GM19468 (cell line): ENCODE measurements around the gene MAP4K4.

Source experiments
- ATAC-seq: cut with Tn5 transposase; IDR thresholded peaks from one replicate; pipeline ENCODE4 v1.9.1; 2021; ENCODE audit warnings: mild to moderate bottlenecking, moderate library complexity, moderate number of reproducible peaks; ENCODE audit not compliant: unreplicated experiment; ENCODE audit errors: extremely low read depth

The MAP4K4 gene

GRCh38 chr2:101806701-101807100 is 109.2 kb downstream of the MAP4K4 start:
- ATAC-seq = no peak

DNA sequence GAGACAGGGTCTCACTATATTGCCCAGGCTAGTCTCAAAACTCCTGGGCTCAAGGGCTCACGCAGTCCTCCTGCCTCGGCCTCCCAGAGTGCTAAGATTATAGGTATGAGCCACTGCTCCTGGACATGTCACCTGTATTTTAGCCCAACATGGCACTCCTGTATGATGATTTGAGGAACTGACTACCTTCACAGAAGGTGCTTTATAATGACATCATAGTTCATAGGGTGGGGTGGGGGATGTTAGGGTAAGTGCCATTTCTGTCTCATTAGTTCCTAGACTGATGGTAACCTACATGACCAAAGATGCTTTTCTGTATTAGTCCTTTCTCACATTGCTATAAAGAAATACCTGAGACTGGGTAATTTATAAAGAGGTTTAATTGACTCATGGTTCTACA is 109.7 kb downstream of the MAP4K4 start:
- no peak for ATAC-seq

DNA sequence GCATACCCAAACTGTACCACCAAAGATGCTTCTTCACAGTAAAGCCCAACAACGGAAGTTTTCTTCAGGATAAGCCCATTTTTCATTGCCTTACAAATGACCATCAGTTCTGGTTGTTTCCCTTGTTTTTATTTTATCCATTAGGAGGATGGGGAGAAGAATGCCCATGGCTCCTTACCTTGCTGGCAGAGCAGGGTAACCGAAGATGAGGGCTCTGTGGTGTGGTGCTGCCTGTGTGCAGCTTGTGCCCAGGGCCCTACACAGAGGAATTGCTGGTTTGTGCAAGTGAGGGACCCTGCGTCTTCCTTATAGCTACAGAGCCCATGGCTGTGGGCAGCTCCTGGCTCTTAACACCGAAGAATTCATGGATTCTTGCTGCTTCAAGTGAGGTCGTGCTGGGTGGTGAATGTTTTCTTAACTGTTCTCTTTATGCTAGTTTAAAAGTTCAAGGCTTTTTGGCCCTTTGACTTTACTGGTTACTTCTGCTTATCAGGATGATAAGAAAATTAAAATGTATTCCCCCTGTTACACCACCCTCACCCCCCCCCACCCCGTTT is 110.6 kb downstream of the MAP4K4 start:
- ATAC-seq = no peak

GRCh38 chr2:101809698-101810097 is 112.2 kb downstream of the MAP4K4 start:
- ATAC-seq = no peak

DNA sequence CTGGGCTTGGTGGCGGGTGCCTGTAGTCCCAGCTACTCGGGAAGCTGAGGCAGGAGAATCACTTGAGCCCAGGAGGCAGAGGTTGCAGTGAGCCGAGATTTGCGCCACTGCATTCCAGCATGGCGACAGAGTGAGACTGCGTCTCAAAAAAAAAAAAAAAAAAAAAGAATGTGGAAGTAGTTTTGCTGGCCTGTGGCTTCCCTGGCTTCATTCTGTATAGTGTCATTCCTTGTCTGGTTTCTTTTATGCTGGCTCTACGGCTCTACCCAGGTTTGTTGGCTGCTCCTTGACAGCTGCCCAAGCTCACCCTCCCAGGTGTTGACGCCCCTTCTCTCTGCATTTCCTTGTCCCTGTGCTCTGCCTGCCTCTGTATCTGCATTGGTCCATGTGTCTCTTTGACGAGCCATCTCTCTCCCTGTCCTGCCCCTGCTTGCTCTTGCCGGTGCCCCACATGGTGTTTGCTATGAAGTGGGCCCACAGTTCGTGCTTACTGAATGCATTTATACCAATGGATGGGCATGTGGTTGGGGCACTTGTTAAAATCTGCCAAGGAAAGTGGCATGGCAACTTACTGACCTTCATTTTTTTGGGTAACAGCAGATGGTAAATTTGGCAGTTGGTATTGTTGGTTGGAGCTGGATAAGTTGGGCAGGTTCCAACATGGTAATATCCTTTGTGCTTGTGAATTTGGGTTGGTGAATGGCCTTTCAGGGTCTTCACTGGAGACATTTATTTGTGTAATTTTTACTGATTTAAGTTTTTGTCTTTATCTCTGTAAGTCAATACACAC is 113.9 kb downstream of the MAP4K4 start:
- no peak for ATAC-seq

DNA sequence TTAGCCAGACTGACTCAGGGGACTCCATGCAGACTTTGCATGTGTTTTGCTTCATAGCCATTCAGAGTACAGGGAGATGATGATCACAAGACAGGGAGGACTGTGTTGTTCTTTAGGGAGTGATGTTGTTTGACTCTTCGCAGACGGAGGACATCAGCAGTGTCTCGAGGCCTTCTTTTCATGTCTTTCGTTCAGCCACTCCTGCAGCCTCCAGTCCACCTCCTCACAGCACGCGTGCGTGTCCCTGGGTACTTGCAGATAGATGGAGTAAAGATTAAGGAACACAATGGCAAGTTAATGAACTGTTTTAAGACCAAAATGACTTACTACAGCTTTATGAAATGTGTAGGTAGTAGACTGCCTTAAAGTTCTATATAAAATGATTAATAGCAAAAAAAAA is 114.7 kb downstream of the MAP4K4 start:
- no peak for ATAC-seq

- no peak for ATAC-seq
Measured at GRCh38 chr2:101814752-101815151, 117.2 kb downstream of the MAP4K4 start.

- ATAC-seq = no peak
Measured at GRCh38 chr2:101815154-101815553, 117.6 kb downstream of the MAP4K4 start.

DNA sequence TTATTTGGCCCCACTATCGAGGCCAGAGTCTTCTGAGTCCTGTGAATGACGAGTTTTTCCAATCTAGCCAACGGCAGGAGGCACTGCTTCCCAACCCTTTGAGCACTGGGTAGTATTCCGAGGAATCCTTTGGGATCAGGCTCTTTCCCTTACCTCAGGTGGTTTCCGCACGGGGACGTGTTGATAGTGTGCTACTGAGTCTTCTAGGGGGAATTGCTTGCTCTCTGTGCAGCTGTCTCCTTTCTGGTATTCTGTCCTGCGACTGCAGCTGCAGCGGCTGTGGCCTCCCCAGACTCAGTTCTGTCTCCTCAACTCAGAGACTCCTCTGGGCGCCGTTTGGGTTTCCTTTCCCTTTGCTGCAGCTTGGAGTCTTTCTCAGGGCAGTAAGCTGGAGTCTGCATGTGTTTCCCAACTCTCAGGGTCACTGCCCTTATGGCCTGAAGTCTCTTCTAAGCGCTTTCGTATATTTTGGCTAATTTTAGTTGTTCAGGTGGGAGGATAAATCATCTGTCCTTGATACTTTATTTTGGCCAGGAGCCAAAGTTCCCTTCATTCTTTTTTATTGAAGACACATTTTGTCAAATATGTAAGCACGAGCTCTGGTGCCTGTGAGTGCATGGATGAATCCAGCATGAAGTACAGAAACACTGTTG is 118.4 kb downstream of the MAP4K4 start:
- no peak for ATAC-seq

DNA sequence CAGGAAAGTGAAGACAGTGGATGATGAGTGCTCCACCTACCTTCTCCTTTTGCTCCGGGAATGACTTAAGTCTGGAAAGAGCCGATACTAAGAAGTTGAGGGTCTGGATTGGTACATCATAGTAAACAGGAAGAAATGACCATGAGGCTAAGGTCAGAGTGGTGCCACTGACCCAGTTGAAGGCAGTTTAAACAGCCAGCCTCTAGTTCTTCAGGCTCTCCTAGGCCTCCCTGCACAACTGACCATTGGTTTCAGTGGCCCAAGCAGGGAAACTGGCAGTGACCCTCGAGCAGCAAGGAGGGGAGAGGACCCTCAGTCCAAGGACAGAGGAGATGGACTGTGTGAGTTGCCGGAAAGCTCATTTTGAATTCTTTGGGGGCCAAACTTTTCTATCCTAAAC is 119.1 kb downstream of the MAP4K4 start:
- no peak for ATAC-seq

DNA sequence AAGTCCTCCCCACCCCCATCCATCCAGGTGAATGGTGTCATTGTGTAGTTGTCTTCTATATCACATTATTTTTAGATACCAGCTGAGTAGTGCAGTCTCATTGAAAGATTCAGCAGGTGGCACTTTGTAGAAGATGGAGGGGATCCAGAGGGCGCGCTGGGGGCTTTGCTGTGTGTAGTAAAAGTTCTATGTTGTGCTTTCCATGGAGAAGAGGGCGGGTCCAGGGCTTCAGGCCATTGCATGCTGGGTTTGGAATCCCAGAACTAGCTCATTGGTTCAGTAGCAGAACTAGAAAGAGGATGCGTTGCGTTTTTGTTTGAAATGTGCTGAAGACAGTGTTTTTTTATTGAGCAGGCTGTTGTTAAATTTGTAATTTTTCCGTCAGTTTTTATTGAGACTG is 120.0 kb downstream of the MAP4K4 start:
- ATAC-seq = no peak

DNA sequence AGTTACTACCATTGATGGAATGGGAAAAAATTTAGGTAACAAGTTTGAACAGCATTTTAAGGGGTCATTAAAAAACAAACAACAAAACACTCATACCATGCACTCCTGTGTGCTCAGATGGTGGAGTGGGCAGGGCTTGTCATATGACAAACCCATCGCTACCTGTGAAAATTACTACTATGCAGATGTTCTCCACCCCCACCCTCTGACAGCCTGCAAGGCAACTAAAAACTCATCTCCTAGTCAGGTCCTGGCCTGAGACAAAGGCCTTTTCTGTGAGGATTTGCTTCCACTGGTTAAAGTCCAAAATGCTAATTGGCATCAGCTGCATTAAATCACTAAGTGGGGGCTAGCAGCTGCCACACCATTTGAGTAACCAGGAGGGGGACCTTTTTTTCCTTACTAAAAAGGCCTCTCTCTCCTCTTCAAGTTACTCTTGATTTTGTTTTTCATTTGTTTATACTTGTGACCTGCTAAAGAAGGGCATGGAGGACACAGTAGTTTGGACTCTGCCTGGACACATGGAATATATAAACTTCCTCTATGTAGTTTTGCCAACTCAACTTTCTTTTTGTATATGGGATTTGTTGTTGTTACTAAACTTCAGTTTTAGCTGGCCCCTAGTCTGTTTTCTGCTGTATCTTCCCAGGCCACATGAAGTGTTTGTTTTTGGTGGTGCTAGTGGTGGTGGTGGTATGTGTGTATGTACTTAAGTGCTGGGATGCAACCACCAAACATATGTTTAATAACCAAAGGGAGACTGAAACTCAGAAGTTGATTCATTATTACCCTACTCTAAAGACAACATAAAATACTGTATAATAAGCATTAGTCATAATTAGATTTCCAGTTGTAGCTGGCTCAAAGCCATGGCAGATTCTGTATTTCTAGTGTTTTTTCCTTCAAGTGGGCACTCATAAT is 121.3 kb downstream of the MAP4K4 start:
- no peak for ATAC-seq

DNA sequence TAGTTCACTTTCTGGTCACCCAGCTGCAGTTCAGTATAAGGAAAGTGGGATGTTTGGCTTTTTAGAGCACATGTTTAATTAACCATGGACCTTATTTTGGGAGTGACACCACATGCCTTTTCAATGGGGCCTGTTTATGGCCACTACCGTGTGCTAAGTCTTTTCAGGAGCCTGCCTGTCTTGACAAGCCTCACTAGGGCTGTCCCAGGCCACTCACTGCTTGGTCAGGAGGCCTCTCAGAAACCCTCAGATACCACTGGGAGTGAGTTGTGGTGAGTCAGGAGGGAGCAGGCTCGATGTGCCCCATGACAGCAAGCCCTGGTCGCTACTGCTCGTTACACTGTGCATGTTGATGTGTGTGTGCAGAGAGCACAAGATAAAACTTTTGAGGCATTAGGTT is 123.0 kb downstream of the MAP4K4 start:
- ATAC-seq = no peak

- ATAC-seq = no peak
Measured at GRCh38 chr2:101821059-101821805, 123.7 kb downstream of the MAP4K4 start.

GRCh38 chr2:101821828-101822458 is 124.4 kb downstream of the MAP4K4 start:
- ATAC-seq = no peak

- ATAC-seq = no peak
Measured at GRCh38 chr2:101823347-101823791, 125.9 kb downstream of the MAP4K4 start.

DNA sequence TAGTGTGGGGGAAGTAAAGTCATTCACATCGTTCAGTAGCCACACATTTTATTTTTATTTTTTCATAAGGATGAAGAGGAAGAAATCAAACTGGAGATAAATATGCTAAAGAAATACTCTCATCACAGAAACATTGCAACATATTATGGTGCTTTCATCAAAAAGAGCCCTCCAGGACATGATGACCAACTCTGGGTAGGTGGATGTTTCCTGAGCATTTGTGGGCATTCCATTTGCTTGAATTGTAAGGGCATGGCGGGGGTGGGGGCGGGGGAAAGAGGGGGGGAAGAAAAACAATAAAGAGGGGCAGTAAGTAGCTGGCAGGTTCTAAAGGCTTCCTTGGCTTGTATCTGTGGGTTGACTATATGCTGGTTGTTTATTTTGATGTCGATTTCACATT is 126.4 kb downstream of the MAP4K4 start:
- ATAC-seq = no peak

DNA sequence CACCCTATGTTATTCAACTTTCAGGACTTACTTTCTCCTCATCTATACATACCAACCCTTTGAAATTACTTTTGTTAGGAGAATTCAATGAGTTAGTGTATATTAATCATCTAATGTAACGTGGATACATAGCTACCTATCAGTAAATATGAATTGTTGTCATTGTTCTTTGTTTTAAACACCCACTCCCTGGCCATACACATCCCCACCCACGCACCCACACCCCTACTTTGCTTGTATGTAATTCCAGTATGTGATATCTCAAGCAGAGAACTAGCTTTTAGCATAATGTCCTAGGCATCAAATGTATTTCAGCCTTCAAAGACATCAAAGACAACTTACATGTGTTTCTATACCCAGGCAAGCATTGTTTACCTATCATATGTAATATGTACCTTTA is 129.2 kb downstream of the MAP4K4 start:
- ATAC-seq = no peak

- no peak for ATAC-seq
Measured at GRCh38 chr2:101827246-101827645, 129.7 kb downstream of the MAP4K4 start.
